HG02678 (cell line): ENCODE measurements around the gene DHX16.
A peak's percentile ranks its signal among the peaks of the same experiment; 100 is the strongest.

Experiments
- ATAC-seq: cut with Tn5 transposase; IDR thresholded peaks from one replicate; pipeline ENCODE4 v1.9.1; 2021; ENCODE audit warnings: mild to moderate bottlenecking, moderate library complexity; ENCODE audit not compliant: unreplicated experiment

Gene DHX16

GRCh38 chr6:30640481-30640880 is 32.3 kb downstream of the DHX16 start:
- no peak for ATAC-seq

GRCh38 chr6:30635834-30636233 is 37.0 kb downstream of the DHX16 start:
- ATAC-seq, result no peak

- peak; percentile 88 for ATAC-seq
These were observed 46.1 kb downstream of the DHX16 start, which contains the start of gene ATAT1 for GRCh38 chr6:30626484-30627366. Gene ATAT1 (plus strand): TSS chr6:30626874.

GRCh38 chr6:30625511-30625910 is 47.3 kb downstream of the DHX16 start:
- ATAC-seq, result no peak

- no peak for ATAC-seq
These were observed 53.2 kb downstream of the DHX16 start for GRCh38 chr6:30619561-30619960.

GRCh38 chr6:30618270-30618797 is 54.5 kb downstream of the DHX16 start:
- ATAC-seq, result no peak

- ATAC-seq, result peak; percentile 77
These were observed 55.1 kb downstream of the DHX16 start, which contains the start of gene MRPS18B for GRCh38 chr6:30617565-30618269. Gene MRPS18B (plus strand): TSS chr6:30617840. CDS start chr6:30617866, 26 bp downstream.

- ATAC-seq, result peak; percentile 77
These were observed 55.8 kb downstream of the DHX16 start, which contains the start of gene PPP1R10 for GRCh38 chr6:30616811-30617564. Gene PPP1R10 (minus strand): TSS chr6:30617243. CDS start chr6:30609944, 7,299 bp downstream.

- no peak for ATAC-seq
These were observed 56.6 kb downstream of the DHX16 start for GRCh38 chr6:30615958-30616810.

GRCh38 chr6:30615219-30615957 is 57.4 kb downstream of the DHX16 start:
- no peak for ATAC-seq

GRCh38 chr6:30614843-30615218 is 58.0 kb downstream of the DHX16 start:
- peak; percentile 39 for ATAC-seq

GRCh38 chr6:30614044-30614842 is 58.6 kb downstream of the DHX16 start:
- no peak for ATAC-seq

- no peak for ATAC-seq
These were observed 59.4 kb downstream of the DHX16 start for GRCh38 chr6:30613251-30614043.

- ATAC-seq, result no peak
These were observed 60.0 kb downstream of the DHX16 start for GRCh38 chr6:30612687-30613248.

GRCh38 chr6:30612213-30612612 is 60.6 kb downstream of the DHX16 start:
- no peak for ATAC-seq

- no peak for ATAC-seq
These were observed 61.0 kb downstream of the DHX16 start for GRCh38 chr6:30611856-30612194.

GRCh38 chr6:30611150-30611855 is 61.5 kb downstream of the DHX16 start:
- ATAC-seq, result no peak
